Right ventricle myocardium superior (tissue), 1 donor: ENCODE data around the gene KLKB1. TPM values are rescaled to one million over a fixed set of nuclear protein-coding genes. Genes with fewer than 3 reads are reported as not detected.

ENCODE experiments used
- ATAC-seq: fragments of 200-7000 bp; cut with Tn5 transposase; one replicate; pipeline ENCODE4 v1.9.1; 2020; ENCODE audit warnings: mild to moderate bottlenecking; ENCODE audit not compliant: poor library complexity
- DNase-seq: peaks from one replicate; pipeline ENCODE4 v3.0.0-alpha.2; 2020
- intact Hi-C: fragments of 100-400 bp; cut with DNase I; formaldehyde crosslinking; loops from one replicate; pipeline ENCODE4 v1.11.2; 2022
- total RNA-seq: library from RNA; stranded (reverse); fragmentation: NEBNext Ultra II Directional; extraction: Animal tissue kit (Norgen Biotek cat#: 25700); gene quantifications from one replicate; pipeline ENCODE4 v1.2.1, GENCODE V29; 2021
- donor health status: DM: no; HTN: yes; CAD: no; lungs with severe emphysema.

Gene KLKB1
- total RNA-seq, 1 donor from 2014 or later: 1.2 TPM

GRCh38 chr4:186297013-186297645, 69.8 kb downstream of the KLKB1 start:
- DNase-seq (no peak), ATAC-seq (peak; percentile 53)
- intact Hi-C loops: loop anchor here (2.0 kb wide), 1 partner anchor 292 kb away; no protein-coding TSS in a partner anchor

- ATAC-seq (no peak), DNase-seq (no peak)
- intact Hi-C loops: no loop called here
These were observed 70.8 kb downstream of the KLKB1 start for GRCh38 chr4:186298031-186298647.

- ATAC-seq (no peak), DNase-seq (no peak)
- intact Hi-C loops: no loop called here
These were observed 72.0 kb downstream of the KLKB1 start for GRCh38 chr4:186299291-186299690.

- no peak for DNase-seq
- intact Hi-C loops: no loop called here
These were observed 73.5 kb downstream of the KLKB1 start for GRCh38 chr4:186300659-186301390.

GRCh38 chr4:186304216-186304615, 76.9 kb downstream of the KLKB1 start:
- ATAC-seq (no peak), DNase-seq (no peak)
- intact Hi-C loops: no loop called here

More at GRCh38 chr4:186300659-186301390, 73.5 kb downstream of the KLKB1 start:
- no peak for ATAC-seq

- intact Hi-C loops: no loop called here
- no peak for ATAC-seq
- no peak for DNase-seq
These were observed 77.7 kb downstream of the KLKB1 start for GRCh38 chr4:186304866-186305505.

GRCh38 chr4:186307497-186307896, 80.2 kb downstream of the KLKB1 start:
- DNase-seq: no peak
- peak; percentile 89 for ATAC-seq
- intact Hi-C loops: no loop called here

- intact Hi-C loops: no loop called here
- ATAC-seq: peak; percentile 82
- DNase-seq: no peak
These were observed 80.6 kb downstream of the KLKB1 start for GRCh38 chr4:186307916-186308315.

Other genes starting within 250 kb of the KLKB1 start
- gene TLR3, start 158.4 kb upstream of the KLKB1 start, total RNA-seq: 4.6 TPM
- 14.6 TPM for gene FAM149A, start 122.8 kb upstream of the KLKB1 start, total RNA-seq
- gene CYP4V2, start 35.9 kb upstream of the KLKB1 start, total RNA-seq: 25.3 TPM
- gene F11, start 38.7 kb downstream of the KLKB1 start, total RNA-seq: 0.40 TPM